Testis (tissue), 2 donors: Measurements from ENCODE around the gene ZNF334.

Source experiments
- CTCF ChIP-seq, 3 experiments: fragments of 450-650 bp in 2 of 3; fragments of 200-600 bp in 1 of 3; sonication (generic) in 1 of 3; IDR thresholded peaks; one replicate each; pipeline ENCODE4 v1.5.1; 2016 to 2019; ENCODE audit warnings: antibody characterized with exemption in 3 of 3, mild to moderate bottlenecking in 2 of 3, moderate library complexity in 1 of 3
- POLR2A ChIP-seq: fragments of 450-650 bp; IDR thresholded peaks from one replicate; pipeline ENCODE4 v1.6.1; 2017; ENCODE audit warnings: antibody characterized with exemption, mild to moderate bottlenecking, moderate library complexity

GRCh38 chr20:46539113-46539512, 25.8 kb upstream of the ZNF334 start:
- no peak for TF ChIP-seq CTCF (IDR thresholded peaks at IDR 0.05)
- no peak for TF ChIP-seq POLR2A
